GM12872 (cell line): ENCODE results near the gene LIMS1.

Source experiments
- CTCF ChIP-seq: IDR thresholded peaks from 3 replicates; pipeline ENCODE4 v1.5.1; 2011; ENCODE audit warnings: low read depth, mild to moderate bottlenecking, low read length, moderate library complexity; ENCODE audit not compliant: insufficient read depth

The LIMS1 gene

GRCh38 chr2:108533832-108534583 lies at the start of gene LIMS1:
TSS of gene LIMS1 (plus strand) at chr2:108534470. CDS start at chr2:108534563, 93 bp downstream.
- TF ChIP-seq CTCF: no peak; the same call in 2 of the 3 replicates

- TF ChIP-seq CTCF: no peak
Measured at GRCh38 chr2:108485253-108485652, 49.0 kb upstream of the LIMS1 start.

- TF ChIP-seq CTCF: no peak
Measured at GRCh38 chr2:108490506-108491122, 43.7 kb upstream of the LIMS1 start.

- TF ChIP-seq CTCF: no peak
Measured at GRCh38 chr2:108491848-108492247, 42.4 kb upstream of the LIMS1 start.

- TF ChIP-seq CTCF: no peak
Measured at GRCh38 chr2:108492364-108492763, 41.9 kb upstream of the LIMS1 start.

- no peak for TF ChIP-seq CTCF
Measured at GRCh38 chr2:108531674-108532055, 2.6 kb upstream of the LIMS1 start.

GRCh38 chr2:108534584-108535356 lies 500 bp downstream of the LIMS1 start:
- no peak for TF ChIP-seq CTCF
